GM19438 (cell line): Measurements from ENCODE around the gene LRRC25.

ENCODE experiments used
- ATAC-seq: cut with Tn5 transposase; IDR thresholded peaks from one replicate; pipeline ENCODE4 v1.9.1; 2021; ENCODE audit warnings: low read depth; ENCODE audit not compliant: unreplicated experiment

Gene LRRC25

DNA sequence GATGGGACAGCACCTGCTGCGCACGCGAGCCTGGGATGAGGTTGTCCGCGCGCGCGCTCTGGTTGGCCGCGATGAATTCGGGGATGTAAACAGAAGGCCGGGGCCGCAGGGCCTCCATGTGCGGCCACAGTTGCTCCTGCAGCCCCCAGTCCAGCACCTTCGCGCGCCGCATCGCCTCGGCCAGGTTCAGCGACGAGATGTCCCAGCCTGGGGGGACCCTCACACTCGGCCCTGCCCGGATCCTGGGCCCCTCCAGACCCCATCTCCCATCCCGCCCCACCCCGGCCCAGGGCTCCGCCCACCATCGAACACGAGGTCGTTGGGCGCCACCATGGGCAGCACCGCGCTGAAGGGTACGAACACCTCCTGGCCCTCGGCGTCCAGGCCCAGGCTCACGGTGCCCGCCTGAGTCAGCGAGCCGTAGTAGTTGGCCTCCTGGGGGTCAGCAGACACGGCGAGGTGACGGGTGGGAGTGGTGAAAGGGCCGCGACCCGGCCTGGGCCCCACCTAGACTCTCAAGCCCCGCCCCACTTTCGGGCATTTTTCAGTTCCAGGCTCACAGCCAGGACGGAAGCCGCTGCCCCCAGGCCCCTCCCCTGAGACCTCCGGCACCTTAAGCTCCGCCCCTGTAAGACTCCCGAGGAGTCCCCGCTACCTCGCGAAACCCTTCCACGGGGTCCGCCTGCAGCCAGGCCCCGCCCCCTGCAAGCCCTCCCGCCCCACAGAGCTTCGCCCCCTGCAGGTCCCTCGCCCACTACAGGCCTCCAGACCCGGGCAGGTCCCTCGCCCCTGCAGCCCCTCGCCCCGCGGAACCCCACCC, 39.5 kb upstream of the LRRC25 start:
- ATAC-seq, result peak; percentile 60

DNA sequence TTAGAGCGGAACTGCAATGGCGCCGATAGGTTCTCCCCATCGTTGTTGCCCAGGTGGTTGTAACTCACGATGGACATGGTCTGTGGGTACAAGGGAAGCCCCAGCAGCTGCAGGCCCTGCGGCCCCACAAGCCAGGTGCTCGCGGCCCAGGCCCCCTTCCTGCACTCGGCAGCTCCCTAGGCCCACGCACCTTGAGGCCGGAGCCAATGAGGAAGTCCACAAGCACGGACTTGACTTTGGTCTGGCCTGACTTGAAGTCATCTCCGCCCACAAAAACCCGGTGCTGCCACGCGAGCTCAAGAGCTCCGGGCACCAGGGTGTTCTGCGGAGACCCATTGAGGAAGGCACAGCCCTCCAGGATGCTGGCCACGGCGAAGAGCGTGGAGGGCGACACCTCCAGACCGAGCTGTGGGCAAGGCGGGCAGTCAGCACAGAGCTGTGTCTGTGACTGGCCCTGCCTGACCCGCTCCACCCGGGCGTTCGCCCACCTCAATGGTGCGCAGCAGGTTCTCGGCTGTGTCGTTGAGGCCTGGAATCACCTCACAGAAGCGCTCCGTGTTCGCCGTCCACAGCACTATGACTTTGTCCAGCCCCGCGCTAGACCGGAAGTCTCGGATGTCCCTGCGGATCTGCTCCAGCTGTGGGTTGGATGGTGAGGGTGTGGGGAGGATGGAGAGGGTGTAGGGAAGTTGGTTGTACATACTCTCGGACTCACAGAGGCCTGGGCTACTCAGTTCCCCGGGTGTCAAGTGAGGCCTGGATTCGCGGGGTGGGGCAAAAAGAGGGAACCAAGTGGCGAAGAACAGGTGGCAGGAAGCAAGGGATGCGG, 38.6 kb upstream of the LRRC25 start:
- no peak for ATAC-seq

DNA sequence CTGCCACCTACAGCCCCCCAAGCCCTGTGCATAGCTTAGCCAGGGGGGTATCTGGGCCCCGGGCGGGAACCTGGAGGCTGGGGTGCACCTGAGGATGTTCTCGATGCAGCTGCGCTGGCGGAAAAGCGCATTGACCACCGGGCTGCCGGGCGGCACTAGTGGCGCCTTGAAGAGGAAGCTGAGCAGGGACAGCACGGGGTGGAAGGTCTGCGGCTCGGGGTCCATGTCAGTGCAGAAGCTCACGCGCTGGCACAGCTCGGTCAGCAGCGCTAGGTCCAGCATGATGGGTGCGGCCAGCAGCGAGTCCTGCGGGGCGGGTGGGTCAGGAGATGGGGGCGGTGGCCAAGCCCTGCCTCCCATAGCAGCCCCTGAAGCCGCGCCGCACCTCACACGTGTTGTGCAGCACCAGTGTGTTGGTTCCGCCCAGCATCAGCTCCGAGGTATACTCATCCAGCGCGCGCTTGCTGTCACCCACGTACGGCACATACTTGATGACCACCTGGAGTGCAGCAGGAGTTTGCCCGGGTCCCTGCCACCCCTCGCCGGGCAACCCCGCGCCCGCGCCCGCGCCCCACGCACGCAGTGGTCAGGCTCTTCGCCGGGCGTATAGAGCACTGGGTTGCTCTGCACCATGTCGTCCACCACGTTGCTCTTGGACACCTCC, 37.9 kb upstream of the LRRC25 start:
- ATAC-seq, result no peak

DNA sequence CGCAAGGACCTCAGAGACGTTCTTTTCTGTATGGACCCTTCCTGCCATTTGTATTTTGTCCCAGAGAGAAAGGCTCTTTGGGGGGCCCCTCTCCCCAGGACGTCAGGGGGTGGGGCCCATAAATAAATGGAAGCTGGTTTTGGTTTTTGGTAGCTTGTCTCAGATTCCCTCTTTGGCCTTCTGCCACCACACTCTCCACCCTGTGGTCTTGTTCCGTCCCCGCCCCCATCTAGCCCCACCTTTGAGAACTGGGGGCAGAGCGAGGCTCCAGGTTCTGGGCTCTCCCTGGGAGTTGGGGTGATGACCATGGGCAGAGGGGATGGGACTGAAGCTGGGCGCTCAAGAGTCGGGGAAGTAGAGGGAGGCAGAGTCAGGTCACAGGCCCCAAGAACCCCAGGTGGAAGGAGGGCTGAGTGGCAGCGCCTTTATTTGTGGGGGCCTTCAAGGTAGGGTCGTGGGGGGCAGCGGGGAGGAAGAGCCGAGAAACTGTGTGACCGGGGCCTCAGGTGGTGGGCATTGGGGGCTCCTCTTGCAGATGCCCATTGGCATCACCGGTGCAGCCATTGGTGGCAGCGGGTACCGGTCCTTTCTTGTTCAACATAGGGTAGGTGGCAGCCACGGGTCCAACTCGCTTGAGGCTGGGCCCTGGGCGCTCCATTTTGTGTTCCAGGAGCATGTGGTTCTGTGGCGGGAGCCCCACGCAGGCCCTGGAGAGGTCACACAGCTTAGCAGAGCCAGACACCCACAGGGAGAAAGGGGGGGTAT, 37.2 kb upstream of the LRRC25 start:
- ATAC-seq, result no peak

DNA sequence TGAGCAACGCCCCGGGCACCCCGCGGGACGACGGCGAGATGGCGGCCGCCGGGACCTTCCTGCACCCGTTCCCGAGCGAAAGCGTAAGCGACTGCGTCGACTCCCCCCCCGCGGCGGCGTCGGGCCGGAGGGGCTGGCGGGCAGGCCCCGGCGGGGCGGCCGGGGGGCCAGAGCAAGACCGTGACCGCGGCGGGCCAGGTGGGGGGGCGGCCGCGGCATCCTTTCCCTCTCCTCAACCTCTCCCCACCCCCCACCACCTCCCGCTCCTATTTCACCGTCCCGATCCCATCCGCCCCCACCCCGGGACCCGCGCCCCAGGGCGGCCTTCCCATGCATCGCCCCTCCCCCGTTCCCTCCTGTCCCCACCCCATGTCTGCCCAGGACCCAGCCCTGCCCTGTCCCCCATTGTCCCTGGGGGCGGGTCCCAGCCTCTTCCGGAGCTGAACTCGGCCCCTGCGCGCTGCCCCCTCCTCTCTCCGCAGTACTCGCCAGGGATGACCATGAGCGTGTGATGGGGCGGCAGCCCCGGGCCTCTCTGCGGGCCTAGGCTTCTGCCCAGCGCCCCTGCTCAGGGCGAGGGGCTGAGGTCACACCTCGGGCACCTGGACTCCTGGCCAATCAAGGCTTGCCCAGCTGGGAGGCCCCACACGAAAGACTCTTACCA, 36.4 kb upstream of the LRRC25 start:
- no peak for ATAC-seq

DNA sequence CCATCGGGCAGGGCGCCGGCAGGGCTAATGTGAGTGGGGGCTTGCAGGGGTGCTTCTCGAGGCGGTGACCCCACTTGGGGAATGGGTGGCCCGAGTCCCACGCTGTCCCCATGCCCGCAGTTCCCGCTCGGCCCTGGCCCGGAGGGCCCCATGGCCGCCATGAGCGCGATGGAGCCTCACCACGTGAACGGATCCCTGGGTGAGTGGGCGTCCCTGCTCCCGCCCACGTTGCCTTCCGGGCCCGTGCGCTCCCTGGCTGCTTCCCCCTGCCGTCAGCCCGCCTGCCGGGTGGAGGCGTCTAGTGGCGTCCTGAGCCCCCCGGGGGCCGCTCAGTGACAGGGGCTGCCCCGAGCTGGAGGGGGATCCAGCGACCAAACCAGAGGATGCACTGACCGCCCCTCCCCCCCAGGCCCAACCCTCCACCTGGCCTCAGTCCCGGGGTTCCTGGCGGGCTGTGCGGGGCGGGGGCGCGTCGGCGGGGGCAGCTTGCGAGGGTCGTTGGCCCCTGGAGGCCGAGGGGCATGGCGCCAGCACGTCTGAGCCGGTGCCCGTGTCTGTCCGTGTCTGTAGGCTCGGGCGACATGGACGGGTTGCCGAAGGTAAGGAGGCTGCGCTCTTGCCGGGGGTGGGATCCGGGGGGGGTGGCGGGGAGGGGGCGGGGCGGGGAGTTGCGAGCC, 35.7 kb upstream of the LRRC25 start:
- ATAC-seq, result no peak

DNA sequence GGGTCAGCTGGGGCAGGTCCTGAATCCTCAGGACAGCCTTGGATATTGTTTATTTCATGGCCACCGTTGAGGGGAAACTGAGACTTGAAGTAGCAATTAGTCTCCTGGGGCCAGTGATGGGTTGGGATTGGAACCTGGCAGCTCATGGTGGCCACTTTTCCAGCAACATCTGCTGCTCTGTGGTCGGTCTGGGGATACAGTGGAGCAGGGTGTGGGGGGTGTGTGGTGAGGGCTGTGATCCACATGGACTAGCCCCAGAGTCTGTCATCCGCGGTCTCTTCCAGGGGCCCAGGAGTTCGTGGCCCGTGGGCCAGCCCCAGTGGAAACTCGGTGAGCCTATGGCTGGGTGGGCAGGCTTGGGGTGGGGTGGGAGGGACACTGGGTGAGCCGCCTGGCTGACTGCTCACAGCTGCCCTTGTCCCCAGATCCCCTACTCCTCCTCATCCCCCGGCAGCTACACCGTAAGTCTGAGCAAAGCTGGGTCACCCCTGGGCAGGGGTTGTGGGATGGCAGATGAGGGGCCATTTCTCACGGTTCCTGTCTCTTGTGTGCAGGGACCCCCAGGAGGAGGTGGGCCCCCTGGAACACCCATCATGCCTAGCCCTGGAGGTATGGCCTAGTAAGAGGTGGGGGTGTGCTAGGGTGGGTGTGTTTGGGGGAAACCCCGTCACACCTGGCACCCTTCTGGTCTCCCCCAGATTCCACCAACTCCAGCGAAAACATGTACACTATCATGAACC, 35.0 kb upstream of the LRRC25 start:
- ATAC-seq, result no peak

DNA sequence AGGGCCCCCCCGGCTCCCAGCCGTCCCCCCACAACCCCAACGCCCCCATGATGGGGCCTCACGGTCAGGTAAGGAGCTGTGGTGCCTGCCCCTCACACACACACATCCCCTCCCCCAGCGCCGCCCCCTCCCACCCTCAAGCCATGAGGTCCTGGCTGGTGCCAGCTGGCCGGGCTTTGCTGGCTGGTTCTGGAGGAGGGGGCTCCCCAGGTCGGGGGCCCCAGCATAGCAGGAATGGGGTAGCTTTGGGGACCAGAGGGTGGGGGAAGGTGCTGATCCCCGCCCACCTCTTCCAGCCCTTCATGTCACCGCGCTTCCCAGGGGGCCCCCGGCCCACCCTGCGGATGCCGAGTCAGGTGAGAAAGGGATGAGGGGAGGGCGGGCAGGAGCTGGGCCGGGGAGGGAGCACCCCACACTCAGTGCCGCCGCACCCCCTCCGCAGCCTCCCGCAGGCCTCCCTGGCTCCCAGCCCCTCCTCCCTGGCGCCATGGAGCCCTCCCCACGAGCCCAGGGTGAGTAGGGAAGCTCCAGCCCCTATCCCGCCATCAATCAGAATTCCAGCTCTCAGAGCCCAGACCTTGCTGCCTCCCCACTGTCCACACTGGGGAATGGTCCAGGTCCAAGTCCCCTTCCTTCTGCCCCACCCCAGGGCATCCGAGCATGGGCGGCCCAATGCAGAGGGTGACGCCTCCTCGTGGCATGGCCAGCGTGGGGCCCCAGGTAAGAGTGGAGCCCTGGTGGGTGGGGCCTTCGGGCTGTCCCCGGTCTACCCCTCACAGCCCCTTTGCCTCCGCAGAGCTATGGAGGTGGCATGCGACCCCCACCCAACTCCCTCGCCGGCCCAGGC, 34.2 kb upstream of the LRRC25 start:
- ATAC-seq, result no peak

DNA sequence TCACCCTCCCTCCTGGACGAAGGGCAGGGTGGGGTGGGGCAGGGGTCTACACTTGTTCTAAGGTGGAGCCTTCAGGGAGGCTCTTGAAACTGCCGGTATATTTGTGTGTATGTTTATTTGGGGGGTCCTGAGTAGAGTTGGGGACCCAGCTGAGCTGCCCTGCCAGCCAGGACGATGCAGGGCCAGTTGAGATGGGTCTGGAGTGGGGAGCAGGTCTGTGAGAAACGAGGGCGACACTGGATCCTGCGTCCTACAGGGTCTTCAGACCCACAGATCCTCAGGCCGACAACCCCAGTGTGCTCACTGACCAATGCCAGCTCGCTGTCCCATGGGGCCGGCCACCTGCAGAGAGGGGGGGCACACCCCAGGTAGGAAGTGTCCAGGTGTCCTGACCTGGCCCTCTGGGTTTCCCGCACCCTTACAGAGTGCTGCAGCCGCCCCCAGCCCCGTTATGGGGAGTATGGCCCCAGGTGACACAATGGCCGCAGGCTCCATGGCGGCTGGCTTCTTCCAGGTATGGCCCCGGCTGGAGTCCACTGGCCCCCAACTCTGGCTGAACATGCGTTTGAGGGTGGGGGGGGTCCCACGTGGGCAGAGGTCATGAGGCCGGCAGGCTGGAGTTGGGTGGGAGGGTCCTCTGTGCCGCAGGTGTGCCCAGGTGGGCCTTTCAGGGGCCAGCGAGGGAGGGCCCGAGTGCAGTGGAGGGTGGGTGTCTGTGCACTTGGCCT, 33.2 kb upstream of the LRRC25 start:
- no peak for ATAC-seq

DNA sequence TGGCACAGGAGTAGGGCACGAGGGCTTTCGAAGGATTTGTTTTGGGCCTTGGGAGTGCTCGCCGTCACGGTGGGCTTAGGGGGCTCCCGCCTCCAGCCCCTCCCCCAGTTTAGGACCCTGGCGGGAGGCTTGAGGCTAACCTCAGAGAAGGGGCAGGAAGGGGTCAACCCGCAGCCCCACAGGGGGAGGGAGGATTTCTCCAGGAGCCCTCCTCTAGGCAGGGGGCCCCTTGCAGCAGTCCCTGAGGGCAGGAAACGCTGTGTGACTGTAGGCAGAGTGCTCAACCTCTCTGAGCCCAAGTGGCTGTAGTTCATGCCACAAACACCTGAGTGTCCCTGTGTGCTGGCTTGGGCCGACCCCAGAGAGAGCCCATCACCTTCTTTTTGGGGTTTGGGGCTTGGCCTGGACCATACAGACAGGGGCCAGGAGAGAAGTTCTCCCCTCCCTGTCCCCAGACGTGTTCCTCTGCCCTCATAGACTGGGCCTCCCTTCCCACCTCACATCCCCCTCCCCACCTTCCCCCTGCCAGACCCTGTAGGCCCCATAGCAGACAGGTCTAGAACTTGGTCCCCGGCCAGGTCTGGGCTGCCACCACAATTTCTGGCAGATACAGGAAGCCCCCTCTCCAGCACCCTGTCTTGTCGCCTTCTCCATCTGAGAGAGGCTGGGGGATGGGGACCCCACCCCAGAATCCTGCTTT, 32.4 kb upstream of the LRRC25 start:
- no peak for ATAC-seq

DNA sequence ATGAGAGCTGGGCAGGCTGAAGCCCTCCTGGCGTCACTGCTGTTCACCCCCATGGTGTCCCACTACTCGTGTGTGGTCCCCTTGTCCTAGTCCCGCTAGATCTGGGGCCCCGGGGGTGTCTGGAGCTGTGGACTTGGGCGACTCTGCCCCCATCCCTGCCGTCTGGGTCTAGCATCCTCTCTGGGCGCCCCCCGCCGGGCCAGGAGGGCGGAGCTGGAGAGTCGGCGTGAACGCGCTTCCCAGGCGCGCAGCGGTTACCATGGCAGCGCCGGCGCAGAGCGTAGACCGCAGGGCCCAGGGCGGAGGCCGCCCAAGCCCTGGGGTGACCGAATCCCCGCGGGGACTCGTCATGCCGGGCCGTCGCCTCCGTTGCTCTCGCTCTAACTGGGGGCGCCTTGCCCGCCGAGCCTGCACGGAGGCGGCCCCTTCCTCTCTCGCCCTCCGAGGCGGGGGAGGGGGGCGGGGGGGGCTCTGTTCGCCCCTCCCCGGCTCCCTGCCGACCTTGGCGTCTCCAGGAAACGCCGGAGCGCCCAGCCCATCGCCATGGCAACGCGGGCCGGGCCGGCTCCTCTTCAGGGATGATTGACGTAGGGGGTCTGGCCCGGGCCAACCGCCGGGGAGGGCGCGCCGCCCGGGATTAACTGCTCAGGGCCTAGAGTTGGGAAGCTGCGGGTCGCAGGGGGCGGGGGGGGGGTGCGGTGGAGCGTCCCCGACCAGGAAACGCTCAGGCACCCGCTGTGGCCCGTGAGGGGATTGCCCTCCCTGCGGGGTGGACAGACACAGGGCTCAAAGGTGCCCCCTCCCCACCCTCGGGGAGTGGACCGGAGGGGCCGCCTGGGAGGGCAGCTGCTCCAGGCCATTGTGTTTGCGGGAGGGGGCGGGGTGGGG, 31.6 kb upstream of the LRRC25 start:
- ATAC-seq, result peak; percentile 54

DNA sequence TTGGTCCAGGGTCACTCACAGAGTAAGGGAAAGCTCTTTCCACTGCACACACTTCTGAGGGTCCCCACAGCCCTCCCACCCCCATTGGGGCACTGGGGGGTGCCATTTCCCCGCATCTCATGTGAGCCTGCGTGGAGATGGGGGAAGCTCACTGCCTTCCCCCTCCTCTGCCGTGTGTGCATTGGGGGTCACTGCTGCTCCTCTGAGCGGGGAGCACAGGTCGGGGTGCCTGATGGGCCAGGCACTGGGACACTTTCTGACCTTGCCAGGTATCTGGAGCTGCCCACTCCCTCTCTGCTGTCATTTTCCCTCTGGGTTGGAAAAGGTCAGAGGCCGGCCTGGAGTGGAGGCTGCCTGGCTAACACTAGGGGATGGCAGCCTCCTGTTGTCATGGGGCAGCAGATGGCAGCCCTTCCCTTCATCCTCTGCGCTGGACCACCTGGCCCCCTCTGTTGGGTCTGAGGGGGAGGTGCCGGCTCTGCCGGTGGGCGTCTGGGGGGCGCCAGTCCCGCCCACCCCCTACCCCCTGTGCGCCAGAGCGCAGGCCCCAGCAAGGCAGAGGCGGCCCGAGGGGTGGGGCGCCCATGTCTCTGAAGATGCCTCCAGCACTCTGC, 30.9 kb upstream of the LRRC25 start:
- ATAC-seq, result no peak

DNA sequence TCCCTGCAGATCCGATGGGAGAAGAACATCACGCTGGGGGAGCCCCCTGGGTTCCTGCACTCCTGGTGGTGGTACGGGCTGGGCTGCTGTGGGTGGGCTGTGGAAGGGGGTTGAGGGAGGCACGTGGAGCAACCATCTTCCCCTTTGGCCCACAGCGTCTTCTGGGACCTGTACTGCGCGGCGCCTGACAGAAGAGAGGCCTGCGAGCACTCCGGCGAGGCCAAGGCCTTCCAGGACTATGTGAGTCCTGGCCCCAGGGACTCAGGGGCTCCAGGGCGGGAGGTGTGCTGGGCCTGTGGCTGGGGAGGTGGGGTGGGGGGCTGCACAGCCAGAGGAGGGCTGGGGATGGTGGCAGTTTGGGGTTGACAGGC, 30.3 kb upstream of the LRRC25 start:
- no peak for ATAC-seq

DNA sequence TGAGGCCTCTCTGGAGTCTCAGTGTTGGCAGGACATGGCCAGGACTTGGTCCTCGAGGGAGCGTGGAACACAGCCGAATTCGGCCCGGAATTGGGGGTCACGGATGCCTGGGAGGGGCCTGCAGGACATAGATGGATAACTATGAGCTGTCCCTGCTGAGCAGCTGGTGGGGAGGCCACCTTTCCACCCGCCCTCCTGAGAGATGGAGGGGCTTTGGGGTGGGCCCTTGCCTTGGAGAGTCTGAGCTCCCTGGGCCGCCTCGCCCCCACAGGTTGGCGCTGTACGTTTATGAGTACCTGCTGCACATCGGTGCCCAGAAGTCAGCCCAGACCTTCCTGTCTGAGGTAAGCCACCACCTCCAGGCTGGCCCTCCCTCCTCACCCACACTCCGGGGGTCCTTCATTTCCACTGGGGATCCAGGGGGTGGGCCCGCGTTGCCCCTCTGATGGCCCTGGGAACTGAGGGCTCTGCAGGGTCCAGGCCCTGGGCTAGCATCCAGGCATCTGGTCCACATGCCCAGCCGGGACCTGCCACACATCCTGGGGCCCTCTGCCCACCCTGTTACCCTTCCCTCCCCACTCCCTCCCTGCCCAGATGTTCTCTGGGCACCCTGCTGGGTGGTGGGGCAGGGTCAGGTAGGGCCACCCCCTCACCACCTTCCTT, 29.8 kb upstream of the LRRC25 start:
- ATAC-seq, result no peak

DNA sequence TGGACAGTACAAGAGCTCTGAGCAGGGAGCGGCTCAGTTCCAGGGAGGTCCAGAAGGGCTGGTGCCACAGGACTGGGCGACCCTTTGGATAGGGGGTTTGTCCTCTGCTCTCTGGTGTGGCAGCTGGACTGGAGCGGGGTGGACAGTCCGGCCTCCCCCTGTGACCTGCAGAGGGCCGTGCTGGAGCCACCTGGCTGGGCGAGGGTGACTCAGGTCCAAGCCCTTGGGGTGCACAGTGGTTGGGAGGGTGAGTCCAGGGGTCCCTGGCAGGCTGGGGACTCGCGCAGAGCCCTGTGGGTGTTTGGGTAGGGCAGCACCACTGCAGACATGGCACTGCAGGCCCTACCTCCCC, 29.0 kb upstream of the LRRC25 start:
- ATAC-seq, result no peak
